DND-41 (cell line): Measurements from ENCODE around the gene SLC24A3.

Experiments
- EZH2 ChIP-seq: IDR thresholded peaks from 3 replicates; pipeline ENCODE4 v1.6.1; 2012; ENCODE audit warnings: borderline replicate concordance, low read depth, mild to moderate bottlenecking, moderate library complexity, low read length, inconsistent platforms; ENCODE audit not compliant: severe bottlenecking
- TF ChIP-seq, protein P1 (sequence below): IDR thresholded peaks from 2 replicates; pipeline ENCODE4 v1.5.1; 2012; ENCODE audit warnings: borderline replicate concordance, low read length, moderate library complexity, mild to moderate bottlenecking; ENCODE audit not compliant: poor library complexity, severe bottlenecking; ENCODE audit errors: extremely low read depth

DNA sequence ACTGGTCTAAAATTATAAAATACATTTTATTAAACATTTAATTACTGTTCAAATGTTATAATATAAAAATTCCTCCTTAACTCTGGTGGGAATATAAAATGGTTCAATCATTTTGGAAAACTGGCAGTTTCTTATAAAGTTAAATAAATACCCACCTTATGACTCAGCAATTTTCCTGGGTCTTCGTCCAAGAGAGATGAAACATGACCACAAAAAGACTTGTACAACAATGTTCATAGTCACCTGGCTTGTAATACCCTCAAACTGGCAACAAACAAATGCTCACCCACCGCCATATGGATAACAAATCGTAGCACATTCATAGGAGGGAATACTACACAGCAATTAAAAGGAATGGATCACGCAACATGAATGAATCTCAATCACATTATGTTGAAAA lies 479.7 kb downstream of the SLC24A3 start:
- TF ChIP-seq, protein P1, sequence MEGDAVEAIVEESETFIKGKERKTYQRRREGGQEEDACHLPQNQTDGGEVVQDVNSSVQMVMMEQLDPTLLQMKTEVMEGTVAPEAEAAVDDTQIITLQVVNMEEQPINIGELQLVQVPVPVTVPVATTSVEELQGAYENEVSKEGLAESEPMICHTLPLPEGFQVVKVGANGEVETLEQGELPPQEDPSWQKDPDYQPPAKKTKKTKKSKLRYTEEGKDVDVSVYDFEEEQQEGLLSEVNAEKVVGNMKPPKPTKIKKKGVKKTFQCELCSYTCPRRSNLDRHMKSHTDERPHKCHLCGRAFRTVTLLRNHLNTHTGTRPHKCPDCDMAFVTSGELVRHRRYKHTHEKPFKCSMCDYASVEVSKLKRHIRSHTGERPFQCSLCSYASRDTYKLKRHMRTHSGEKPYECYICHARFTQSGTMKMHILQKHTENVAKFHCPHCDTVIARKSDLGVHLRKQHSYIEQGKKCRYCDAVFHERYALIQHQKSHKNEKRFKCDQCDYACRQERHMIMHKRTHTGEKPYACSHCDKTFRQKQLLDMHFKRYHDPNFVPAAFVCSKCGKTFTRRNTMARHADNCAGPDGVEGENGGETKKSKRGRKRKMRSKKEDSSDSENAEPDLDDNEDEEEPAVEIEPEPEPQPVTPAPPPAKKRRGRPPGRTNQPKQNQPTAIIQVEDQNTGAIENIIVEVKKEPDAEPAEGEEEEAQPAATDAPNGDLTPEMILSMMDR, result no peak
- no peak for TF ChIP-seq EZH2
